Inflammatory macrophage (primary cell): ENCODE results near the gene MORC1.
A peak's percentile ranks its signal among the peaks of the same experiment; 100 is the strongest.
"Not testable (repeated sequence)": the region's sequence is repeated elsewhere in the genome, so short reads cannot be mapped to it uniquely, and the experiment has no call there.

Source experiments
- DNase-seq, 2 donors: peaks; one replicate each; pipeline ENCODE4 v3.0.0-alpha.2; 2020 to 2022

The MORC1 gene

DNA sequence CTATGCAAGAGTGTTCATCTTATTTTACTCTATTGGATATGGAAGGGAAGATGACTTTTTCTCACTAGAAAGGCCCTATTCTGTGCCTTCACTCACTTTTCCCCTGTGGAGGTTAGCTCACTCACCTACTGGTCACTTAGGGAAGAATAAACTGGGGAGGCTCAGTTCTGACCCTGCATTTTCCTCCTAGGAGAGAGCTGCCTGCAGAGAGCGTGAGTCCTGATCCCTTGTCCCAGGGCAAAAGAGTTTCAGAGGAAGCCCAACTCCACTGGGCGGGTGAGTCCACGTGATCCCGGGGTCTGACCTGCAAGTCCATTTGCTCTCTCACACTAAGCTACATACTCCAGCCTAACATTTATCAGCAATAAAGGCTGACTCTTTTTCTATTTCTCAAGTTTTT lies 8.4 kb downstream of the MORC1 start:
- DNase-seq: no peak

DNA sequence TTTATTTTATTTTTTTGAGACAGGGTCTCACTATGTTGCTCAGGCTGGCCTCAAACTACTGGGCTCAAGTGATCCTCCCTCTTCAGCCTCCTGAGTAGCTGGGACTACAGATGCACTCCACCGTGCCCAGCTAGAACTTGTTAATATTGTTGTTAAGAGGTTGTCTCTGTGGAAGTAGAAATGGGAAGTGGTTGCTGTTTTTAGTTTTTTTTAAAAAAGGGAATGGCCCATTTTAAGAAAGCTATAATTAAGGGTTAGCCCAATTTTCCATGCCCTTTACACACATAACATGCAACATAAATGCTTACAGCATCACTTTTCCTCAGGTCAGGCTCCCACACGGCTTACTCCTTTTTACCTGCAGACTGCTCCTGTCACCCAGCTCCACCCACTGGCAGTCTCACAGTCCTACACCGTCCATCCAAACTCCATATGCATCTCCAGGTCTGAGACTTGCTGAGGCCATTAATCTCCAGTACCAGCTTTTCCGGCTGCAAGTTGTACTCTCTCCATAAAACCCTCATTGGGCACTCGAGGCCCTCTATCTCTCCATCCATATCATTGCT lies 19.8 kb downstream of the MORC1 start:
- peak; percentile 1 to 13 for DNase-seq

DNA sequence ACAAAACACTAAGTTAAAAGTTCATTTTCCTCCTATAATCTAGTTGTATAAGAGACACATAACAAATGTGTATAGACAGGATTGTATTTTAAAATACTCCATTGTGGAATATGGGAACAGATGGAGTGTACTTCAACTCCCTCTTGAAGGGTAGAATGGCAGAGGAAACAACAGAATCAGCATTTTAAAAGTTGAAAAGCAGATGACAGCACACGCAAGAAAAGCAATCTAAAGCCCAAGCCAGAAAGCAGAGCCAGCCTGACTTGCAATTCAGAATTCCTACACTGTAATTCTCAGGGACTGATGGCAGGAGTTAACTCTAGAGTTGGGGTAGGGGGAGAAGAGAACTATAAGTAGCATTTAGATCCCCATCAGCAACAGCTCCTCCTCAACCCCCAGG lies 22.8 kb downstream of the MORC1 start:
- DNase-seq: no peak

DNA sequence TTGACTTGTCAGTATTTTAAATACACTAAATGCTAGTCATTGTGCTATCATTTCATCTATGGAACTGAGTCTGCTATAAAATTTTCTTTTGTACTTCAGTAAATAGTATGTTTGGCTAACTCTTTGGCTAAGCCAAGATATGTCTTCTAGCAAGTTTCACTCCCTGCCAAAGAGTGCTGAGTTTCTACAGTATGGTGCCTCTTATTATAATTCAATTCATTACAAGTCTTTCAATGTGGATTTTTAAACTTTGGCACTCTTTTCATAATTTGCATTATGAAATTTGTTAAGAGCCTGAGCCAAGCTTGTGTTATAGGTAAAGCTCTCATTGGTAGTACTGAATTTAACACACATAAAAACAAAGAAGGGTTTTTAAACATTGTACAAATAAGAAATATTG lies 24.4 kb downstream of the MORC1 start:
- DNase-seq: no peak

DNA sequence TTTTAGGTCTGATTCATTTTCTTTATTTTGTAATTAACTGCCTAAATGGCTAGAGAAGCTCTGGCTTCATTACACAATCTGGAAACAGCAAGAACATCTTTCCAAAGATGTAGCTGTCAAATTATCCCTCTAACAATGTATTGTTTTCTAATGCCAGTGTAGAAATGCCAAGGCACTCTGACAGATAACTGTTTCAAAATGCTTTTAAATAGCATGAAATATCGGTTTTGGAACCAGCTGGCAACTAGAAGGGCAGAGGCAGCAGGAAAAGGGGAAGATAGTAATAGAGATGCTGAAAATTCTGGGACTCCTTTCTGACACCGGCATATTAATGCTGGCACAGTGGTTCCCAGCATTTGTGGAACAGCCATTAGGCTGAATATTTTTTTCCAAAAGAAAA lies 26.1 kb downstream of the MORC1 start:
- DNase-seq: no peak

DNA sequence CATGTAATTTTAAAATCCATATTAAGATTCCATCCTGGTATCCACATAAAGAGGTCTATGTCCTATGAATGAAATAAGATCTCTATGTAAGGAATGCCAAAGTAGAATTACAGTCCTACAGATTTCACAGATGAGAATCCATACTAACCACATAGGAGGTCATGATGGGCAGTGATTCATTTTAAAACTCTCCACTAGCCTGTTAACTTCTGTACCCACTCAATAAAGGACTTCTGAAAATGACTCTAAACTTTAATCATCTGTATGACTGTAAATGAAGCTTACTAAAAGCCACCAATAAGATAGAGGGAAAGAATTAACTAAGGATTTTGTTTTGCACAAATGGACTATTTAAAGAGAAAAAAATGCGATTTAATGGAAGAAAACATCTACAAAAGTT lies 28.7 kb downstream of the MORC1 start:
- DNase-seq: no peak

DNA sequence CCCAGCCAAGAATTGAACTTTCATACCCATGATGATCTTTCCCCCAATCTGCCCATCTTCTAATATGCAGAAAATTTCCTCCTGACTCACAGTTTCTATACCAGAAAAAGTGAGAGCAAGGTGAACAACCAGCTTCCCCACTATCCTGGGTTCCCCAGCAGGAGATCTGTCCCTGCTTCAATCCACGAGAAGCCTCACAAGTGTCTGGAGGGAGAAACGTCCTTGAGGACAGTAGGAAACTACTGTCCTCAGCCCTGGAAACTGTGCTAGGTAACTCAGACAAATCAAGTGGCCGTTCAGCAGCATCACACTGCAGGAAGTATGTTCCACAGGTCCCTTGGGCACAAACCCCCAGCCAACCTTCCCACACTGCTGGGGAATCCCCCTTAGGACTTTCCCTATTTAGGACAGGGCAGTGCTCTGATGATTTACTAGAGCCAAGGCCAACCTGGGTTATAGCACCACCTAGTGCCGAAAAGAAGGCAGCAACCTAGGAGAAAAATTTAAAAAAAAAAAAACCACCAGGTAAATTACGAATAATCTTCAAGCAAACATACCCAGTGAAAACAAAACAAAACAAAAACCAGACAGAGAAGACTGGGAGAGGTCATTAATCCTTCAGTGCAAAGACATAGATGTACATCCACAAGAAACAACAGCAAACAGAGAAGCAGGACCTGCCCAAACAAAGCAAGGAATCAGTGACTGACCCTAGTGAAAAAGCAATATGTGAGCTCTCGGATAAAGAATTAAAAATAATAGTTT lies 36.0 kb downstream of the MORC1 start:
- peak; percentile 42 to 58 for DNase-seq

DNA sequence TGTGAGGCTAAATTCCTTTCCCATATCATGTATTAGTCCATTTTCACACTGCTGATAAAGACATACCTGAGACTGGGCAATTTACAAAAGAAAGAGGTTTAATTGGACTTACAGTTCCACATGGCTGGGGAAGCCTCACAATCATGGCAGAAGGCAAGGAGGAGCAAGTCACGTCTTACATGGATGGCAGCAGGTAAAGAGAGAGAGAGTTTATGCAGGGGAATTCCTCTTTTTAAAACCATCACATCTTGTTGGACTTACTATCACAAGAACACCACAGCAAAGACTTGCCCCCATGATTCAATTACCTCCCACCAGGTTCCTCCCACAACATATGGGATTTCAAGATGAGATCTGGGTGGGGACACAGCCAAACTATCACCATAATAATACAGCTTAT lies 37.8 kb downstream of the MORC1 start:
- DNase-seq: not testable (repeated sequence)

DNA sequence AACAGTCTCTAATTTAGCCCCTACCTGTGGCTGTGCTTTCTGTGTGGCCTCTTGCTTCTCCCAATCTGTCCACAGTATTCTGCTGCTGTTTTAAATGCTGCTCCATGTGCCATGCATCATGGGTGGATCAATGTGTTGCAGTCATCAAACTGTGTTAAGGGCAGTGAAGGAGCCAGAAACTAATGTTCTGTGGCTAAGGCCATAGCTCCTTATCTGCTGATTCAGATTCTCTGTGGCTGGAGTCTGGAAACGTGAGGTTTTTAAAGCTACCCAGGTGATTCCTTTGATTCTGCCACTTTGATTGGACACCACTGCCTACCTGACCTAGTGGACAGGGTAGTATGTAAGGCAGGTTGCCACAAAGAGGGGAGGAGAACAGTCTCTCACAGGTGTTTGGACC lies 44.8 kb downstream of the MORC1 start:
- DNase-seq: no peak

DNA sequence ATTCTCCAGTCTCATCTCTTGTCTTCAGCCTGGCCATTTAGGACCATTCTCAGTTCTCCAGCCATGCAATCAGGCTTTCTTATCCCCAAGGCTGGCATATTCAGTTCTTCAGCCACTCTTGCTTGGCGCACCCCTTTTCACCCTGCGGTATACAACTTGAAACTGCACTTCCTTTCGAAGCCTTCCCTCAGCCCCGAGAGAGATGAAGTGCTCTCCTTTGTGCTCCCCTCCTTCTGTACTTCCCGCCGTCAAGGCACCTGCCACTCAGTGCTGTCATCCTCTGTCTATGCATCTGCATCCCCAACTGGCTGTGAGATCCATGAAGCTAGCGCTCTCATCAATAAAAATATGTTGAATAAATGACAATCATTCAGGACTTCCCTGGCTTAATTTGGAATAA lies 45.7 kb downstream of the MORC1 start:
- DNase-seq: no peak

DNA sequence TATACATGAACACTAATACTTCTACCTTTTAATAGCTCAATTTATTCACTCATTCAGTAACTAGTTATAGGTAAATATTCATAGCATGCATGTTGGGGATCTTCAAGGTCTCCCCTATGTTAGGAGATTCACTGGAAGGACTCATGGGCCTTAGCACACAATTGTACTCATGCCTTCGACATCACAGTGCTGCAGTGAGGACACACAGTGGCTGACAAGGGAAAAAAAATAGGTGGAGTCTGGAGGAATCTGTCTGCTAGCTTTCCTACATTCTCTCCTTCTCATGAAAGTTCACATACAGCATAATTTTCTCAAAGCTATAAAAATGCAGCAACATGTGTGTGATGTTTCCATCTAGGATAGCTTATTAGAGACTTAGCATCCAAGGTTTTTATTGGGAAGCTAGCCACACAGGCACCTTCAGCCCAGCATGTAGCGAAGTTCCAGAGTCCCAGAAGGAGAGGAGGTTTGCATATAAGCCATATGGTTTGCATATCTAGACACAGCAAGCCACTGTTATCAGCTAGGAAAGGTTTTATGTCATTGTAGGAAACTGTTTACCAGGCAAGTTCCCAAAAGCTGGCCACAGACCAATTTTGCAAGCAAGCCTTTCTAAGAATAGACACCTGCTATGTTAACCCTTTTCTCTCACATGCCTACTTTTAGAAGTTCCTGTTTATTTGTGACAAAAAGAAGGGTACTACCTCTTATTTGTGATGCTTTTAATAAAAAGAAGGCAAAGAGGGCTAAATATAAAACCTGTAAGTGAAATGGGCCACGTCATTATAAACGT lies 46.4 kb downstream of the MORC1 start:
- no peak for DNase-seq

DNA sequence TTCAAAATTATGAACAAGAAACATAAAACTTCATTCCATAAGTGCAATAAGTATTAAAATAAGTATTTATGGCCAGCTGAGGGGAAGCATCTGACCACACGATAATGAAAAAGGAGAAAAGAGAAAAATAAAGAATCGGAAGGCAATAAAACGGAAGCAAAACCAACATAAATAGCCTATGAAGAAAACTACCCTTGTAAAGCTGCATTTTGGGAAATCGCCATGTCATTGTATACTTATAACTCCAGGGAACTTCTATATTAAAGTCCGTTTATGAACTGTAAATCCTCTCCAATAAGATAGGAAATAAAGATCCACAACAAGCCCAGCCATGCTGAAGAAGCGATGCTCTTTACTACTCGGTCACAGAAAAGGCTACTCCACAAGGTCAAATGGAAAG lies 47.7 kb downstream of the MORC1 start:
- DNase-seq: peak in 1 of 2 donors; percentile 16

DNA sequence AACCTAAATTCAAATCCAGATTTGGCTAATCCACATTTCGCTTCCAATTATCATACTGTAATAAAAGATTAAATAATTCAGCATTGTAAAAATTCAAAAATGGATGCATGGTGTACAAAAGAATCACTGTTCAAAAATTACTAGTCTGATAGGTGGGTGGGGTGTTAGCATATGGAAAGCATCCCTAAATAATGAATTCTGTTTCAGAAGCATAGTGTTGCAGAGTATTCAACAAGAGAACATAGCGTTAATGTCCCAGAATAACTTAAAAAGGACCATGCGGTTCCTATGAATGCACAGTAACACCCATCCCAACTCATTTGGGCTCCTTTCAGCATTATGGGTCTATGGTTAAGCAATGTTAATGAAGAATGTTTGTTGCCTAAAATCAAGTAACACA lies 51.1 kb downstream of the MORC1 start:
- no peak for DNase-seq

DNA sequence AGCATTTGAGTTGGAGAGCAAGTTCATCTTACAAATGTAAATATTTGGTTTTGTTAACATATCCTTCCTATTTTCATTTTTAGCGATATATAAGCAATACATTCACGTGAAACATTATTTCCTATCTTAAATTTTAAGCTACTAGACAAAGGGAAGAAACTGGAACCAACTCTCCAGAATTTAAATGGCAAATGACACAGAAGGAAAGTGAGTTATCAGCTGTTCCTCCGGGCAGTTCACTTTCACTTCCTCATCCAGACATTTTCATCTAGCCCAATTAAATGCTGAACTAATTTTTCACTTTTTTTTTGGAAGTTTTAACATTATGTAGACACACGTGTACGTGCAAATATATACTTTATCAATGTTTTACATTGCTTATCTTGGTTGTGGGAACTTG lies 58.7 kb downstream of the MORC1 start:
- DNase-seq: peak; percentile 56 to 79

DNA sequence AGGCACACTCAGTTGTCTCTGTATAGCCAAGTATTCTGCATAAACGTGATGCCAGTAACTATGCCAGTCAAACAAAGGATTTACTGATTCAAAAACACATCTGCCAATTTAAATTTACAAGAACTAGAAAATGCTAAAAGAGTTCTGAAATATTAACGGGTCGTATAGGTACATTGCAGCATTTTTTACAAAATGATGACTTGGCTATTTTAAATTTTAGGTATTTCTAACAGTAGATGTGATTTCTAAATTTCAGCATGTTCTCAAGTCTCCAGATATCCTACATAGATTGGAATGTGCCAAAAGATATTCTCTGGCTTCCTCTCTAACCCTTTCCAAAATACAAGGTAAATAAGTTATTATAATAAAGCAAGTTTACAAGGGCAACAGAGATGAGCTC lies 60.3 kb downstream of the MORC1 start:
- no peak for DNase-seq

DNA sequence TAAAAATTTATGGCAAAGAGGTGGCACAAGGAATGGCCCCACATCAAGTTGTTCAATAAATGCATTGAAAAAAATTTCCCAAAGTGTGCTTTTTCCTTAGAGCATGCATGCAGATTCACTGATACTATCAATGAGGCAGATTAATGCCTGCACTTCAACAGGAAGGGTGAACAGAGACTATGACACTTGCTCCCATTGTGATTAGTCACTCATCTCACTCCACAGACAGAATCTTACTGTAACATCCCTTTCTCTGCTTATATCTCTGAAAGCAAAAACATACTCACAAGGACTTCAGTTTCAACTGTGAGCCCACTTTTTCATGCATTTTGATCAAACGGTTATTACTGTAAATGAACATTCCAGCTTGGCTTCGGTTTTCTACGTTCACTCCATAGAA lies 60.9 kb downstream of the MORC1 start:
- DNase-seq: no peak

DNA sequence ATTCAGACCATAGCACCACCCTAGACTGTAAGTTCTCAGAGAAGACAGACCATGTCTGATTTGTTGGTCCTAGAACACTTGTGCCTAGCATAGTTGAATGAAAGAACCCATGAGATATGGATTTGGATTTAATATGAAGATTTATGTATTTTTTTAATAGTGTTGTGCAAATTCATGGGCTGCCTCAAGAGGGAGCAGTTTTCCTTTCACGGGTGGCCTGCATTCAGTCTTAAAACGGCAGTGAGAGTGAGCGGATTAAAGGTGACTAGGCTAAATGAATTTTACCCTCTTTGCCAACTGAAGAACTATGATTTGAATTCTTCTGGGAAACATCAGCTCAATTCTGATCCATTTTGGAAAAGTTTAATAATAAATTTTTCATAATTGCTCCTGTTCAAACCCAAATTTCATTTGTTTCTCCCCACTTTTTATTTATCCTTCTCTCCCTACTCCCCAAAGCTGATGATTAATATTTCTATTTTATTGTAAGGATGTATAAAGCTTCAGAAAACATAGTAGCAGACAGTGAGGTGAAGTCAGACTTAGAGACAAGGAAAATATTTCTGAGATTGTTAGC lies 67.3 kb downstream of the MORC1 start:
- peak; percentile 39 to 43 for DNase-seq

DNA sequence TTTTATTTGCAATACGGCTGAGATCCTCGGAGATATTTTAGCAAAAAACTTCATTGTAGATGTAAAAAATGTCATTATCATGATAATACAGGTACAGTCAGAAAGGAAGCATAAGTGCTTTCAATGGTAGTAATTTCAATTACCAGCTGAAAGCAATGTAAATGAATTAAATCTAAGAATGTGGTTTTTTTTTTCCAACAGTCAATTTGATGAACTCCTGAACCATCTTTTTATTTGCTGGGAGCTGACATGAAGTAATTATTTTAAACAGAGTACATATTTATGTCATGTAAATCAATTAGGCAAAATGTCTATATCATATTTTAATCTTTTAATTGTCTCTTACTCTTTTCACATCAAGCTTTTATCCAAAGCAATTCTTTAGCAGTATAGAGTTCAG lies 70.6 kb downstream of the MORC1 start:
- no peak for DNase-seq

DNA sequence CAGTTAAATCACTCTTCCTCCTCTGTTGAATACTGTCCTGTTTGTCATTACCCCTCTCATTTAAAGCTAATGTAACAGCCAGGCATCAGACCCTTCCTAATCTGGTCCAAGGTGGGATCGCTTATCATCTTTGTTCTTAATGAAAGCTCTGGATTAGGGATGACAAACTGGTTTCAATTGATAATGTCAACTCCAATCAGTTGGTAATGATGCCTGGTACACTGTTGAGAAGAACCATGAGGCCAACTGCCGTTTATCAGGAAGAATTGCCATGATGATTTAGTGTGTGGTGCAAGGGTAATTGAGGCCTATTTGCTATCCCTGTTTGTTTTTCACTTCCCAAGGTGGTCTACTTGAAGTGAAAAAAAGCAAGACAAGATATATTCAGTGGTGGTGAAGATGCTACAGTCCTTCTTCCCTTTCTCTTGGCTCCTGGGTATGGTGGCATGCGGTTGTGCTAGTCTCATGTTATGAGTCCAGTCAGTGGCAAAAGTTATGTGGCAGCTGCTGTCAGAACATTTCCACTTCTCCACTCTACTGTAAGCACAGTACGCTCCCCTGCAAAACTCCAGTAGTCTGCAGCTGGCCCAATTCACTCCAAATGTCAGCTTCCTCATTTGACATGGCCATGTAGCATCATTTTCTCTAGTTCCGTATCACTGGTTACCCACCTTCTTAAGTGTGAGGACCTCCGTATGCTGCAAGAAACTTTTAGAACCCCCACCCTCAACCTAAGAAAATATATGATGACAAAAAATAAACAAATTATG lies 72.5 kb downstream of the MORC1 start:
- peak in 1 of 2 donors; percentile 16 for DNase-seq

DNA sequence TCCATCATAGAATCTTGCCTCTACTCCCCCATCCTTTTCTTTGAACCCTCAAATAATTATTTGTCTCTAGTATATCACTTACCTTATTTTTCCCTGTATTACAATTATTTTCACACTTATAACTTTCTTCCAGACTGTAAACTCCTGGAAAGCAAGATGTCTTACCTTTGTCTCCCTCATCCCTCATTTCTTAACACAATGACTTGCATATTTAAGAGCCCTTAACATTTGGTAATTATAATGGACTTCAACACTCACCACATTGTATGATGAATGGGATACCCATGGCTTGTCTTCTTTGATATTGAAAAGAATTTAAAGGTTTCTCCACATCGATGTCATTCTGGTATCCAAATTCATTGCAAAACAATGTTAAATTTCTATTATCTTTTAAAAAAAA lies 82.9 kb downstream of the MORC1 start:
- no peak for DNase-seq

DNA sequence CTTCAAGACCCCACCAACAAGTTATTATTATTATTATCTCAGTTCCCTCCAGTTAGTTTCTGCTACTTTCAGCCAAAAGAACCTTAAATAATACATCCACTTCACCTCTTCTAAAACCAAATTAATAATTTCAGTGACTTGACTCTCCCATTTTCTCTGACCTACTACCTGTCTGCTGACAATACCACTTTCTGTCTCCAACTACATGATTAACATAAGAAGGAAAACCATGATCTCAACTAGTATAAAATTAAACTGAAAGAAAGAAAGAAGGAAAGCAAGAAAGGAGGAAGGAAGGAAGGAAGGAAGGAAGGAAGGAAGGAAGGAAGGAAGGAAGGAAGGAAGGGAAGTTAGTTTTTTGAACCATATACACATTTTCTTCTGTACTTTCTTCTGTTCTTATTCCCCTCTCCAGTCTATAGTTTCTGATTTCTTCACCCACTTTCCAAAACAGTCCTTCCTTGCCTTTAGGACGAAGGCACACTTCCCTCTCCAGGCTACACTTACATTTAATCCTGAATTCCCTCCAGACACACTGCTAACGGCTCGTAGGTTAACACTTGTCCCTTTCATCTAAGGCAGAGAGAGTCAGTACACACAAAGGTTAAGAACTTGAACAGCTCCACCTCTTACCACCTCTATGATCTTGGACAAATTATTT lies 84.8 kb downstream of the MORC1 start:
- no peak for DNase-seq

DNA sequence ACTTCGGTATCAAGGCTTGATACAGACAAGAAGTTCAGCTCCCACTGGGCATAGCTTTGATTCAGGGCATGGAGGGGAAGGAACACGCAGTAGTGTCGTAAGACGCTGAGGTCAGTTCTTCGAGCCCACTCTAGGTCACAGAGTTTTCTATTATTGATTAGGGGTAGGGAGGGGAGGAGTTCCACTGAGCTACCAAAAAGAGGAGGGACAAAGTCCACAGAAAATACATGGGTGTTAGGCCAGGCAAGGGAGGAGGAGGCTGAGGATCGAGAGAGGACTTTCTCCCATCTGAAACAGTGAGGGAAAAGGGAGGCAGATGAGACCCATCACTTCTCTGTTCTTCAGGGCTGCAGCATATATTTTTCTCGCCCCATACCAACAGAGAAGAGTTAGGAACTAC lies 89.2 kb downstream of the MORC1 start:
- DNase-seq: no peak
